GM19025 (cell line): ENCODE data around the gene RALGAPA1.

Experiments
- ATAC-seq: cut with Tn5 transposase; IDR thresholded peaks from one replicate; pipeline ENCODE4 v1.9.1; 2021; ENCODE audit warnings: mild to moderate bottlenecking, low read depth, moderate library complexity; ENCODE audit not compliant: unreplicated experiment

RALGAPA1 gene

DNA sequence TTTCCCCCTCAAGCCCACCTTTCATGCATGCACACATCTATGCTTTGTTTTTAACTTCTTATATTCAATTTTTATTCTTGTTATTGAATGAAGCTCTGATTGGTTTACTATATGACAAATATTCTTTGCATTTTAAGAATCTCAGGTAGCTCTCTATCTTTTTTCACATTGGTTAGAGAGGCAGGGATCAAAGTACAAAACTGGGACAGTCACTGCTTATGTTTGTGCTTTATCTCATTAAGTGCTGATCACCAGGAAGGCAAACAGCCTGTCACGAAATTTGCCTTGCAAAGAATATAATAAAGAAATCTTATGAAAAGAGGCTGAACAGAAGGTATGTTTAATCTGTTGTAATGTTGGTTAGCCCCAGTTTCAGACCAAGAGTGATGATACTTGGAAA lies 304.8 kb downstream of the RALGAPA1 start:
- no peak for ATAC-seq

DNA sequence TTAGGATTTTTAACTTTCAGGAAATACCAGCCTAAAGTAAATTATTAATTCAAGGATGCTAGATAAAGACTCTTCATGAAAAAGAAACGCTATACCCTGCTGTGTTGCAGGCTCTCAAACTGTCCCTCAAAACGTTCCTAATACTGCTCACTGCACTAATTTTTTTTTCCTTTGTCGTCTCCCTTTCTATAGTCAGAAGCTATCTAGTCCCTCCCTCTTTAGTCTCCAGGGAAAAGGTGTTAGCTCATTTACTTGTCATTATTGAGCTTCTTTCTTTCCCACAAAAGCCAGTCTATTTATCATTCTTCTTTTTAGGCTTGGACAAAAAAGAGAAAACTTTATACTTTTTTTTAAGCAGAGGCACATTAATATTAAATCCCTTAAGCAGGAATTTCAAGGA lies 305.4 kb downstream of the RALGAPA1 start:
- ATAC-seq, result no peak

DNA sequence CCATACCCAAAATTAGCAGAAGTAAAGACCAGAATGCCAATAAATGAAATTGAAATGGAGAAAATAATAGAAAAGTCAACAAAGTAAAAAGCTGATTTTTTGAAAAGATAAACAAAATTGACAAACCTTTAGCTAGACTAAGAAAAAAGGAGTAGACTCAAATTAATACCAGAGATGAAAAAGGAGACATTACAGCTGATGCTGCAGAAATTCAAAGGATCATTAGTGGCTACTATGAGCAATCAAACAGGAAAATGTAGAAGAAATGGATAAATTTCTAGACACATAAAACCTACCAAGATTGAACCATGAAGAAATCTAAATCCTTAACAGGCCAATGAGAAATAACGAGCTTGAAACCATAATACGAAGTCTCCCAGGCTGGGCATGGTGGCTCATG lies 309.9 kb downstream of the RALGAPA1 start:
- ATAC-seq, result no peak

DNA sequence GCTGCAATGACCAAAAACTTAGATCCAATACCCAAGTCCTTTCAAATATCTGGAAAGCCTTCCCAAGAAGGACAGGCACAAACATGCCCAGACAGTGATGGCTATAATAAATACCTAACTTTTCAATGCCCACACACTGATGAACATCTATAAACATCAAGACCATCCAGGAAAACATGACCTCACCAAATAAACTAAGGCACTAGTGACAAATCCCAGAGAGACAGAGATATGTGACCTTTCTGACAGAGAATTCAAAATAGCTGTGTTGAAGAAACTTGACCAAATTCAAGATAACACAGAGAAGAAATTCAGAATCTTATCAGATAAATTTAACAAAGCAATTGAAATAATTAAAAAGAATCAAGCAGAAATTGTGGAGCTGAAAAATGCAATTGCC lies 313.8 kb downstream of the RALGAPA1 start:
- no peak for ATAC-seq

DNA sequence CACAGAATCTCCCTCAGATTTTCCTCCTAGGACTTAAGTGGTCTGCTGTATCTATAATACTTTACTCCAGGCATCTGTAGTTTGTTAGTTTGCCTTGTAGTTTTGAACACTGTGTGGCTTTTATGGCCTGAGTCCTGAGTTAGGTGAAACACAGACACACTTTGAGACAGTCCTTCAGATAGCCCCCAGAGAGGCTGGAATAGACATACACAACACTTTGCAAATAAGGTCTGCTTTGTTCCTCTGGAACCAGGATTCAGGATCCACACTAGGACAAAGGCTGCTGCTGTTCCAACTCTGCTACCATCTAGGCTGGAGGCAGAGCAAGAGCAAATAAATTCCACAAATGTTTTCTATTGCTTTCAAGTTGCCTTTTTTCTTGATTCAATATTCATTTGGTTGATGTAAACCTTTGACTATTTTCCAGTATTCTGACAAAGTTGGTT lies 316.5 kb downstream of the RALGAPA1 start:
- ATAC-seq, result no peak
